HG03378 (cell line): Measurements from ENCODE around the gene GPC6.

Experiments used
- ATAC-seq: cut with Tn5 transposase; IDR thresholded peaks from one replicate; pipeline ENCODE4 v1.9.1; 2021; ENCODE audit warnings: mild to moderate bottlenecking, moderate library complexity; ENCODE audit not compliant: unreplicated experiment

The GPC6 gene

DNA sequence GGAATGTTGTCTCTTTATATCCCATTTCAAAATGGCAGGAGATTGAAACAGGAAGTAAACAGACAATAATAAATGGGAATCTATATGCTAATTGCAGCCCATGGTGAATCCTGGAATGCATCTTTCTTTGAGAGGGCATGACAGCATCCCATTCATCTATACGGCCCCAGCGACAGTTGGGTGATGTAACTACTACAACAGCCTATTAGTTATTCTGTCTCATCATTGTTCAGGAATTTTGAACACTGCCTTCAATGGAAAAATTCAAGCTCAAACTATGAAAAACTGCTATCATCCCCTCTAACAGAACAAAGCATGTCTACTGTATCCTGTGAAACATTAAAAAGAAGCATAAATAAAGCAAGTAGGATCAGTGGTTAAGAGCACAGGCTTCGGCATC is 990.8 kb downstream of the GPC6 start:
- no peak for ATAC-seq

DNA sequence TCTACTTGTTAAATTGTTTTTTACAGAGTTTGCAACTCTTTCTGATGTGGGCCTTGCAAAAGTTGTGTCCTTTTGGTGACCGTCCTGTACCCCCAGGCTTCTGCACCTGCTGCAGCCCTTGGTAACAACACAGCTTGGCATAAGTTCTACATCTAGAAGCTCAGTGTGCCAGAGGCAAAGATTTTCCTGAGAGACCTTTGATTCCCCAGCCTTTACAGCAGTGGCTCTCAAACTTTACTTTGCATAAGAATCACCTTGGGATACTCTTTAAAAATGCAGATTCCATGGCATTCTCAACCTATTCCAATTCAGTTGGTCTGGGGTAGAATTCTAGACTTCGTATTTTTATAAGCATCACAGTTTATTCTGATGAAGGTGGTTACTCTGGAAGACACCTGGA is 991.9 kb downstream of the GPC6 start:
- ATAC-seq, result no peak

DNA sequence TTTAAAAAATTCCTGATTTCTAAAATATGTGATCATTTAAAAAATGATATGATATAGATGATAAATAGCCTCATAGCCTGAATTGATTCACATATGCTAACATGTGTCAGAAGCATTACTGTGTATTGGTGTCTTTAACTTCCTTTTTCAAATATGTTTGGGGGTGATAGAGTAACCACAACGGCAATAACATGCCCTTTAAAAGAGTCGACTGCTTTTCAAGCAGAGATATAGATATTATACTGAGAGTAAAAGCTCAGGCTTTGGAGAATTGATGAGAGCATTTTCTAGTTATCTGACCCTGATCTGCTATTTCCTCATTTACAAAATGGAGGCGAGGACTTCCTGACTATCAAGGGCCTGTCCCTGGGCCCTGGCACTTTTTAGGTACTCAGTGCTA is 992.3 kb downstream of the GPC6 start:
- no peak for ATAC-seq

DNA sequence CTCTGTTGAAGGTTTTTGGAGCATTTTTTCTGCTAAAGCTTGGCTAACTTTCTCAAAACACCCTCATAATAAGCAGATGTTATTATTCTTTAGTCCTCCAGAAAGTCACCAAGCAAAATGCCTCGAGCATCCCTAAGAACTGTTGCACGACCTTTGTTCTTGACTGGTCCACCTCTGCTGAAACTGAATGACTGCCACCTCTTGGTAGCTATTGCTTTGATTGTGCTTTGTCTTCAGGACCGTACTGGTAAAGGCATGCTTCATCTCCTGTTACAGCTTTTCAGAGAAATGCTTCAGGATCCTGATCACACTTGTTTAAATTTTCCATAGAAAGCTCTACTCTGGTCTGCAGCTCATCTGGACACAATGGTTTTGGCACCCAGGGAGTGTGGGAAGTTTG is 998.1 kb downstream of the GPC6 start:
- ATAC-seq, result no peak

DNA sequence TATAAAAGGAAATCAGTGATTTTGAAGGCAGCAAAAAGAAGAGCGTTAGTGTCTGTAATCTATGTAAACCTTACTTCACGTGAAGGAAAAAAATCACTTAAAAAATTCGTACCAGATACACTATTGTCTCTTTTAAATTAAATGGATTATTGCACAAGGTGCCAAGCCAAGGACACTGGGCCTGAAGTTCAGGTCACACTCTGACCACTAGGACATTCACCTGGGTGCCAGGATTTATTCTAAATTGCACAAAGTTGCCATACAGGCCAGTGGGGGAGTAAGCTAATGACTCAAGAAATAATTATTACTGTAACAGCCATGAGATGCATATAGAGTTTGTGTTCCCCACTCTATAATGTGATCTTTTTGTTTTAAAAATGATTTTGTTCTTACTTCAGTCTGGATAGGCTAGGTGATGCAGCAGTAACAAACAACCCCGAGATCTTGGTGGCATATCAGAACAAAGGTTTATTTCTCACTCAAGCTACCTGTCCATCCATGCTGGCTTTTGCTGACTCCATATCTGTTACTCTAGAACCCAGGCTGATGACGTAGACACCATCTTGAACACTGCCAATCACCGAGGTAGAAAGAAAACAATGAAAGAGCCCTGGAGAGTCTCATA is 1000.8 kb downstream of the GPC6 start:
- no peak for ATAC-seq

DNA sequence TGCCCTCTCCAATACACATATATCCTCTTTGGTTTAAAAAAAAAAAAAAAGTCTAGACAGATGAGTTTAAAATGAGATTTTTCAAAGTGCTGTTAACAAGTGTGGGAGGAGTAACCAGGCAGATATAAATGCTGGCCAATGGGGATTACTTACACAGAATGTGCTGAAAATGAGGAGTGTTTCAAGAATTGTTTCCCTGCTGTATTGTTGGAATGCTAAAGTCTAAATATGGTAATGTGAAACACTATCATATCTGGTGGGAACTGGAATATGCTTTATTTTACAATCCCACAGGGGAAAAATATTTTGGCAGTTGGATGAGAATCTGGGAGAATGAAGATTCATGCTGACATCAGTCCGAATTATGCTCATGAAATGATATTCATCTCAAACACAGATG is 1002.2 kb downstream of the GPC6 start:
- no peak for ATAC-seq

DNA sequence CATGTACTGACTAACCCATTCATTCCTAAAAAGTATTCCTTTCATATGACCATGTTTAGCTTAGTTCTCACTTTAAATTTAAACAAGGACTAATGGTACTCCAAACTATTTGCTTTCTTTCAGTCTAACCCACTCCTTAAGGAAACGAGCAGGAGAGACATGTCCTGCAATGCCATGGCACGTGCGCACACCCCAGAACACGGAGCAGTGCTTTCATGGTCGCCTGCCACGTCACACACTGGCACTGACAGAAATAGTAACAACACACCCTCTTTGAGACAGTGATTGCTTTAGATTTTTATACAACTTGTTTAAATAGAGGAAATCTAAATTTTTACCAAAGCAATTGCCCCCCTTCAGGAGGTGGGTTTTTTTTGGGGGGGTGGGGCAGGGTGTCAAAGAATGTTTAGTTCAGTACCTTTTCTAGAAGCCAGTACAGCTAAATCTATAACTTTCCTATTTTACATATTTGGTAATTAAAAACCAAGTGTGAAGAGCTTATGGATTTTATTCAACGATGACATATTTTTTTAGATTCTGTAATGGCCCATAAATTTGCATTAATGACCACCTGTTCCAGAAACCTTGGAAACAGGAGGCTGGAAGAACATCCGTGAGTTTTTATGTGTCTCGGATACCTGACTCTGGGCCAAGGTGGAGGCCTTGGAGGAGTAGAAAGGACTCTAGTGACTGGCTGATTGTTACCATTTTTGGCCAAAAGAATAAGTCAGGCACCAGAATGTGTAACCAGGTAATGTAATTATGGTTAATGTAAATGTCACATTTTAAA is 1005.7 kb downstream of the GPC6 start:
- no peak for ATAC-seq

DNA sequence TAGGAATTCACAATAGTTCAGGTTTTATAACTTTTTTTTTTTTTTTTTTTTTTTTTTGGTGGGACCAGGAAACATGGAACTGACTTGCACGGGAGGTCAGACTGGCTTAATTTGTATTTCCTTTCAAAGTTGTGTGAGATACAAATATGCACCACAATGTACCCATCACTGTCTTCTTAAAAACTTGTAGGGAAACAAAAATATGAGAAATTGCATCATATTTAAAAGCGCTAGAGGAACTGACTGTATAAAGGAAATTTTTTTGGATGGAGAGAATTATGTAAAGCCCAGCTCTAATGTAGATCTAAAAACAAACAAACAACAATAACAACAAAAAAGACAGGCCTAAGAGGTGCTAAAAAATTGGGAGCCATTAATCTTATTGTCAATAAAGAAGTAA is 1006.3 kb downstream of the GPC6 start:
- ATAC-seq, result no peak

DNA sequence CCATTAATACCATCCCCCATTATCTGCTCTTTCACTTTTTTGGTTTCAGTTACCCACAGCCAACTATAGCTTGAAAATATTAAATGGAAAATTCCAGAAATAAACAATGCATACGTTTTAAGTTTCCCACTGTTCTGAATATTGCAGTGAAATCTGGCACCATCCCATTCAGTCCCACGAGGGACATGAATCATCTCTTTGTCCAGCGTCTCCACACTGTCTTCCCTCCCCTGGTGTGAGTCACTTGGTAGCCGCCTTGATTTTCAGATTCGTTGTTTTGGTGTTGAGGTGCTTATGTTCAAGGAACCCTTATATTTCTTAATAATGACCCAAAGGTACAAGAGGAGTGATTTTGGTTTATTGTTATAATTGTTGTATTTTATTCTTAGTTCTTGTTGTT is 1006.8 kb downstream of the GPC6 start:
- no peak for ATAC-seq

DNA sequence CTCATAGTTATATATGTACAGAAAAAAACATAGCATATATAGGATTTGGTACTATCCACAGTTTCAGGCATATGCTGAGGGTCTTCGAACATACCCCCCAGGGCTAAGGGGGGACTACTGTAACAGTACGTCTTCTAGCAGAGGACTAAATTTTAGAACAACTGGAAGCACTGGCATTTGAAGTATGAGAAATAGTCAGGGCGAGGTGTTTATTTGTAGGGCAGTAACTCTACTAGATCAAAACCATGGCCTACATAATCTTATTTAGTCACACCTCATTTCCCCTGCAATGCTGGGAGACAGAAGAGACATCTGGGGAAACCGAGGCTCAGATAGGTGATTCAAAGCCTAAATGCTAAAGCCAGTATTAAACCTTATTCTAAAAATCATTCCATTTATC is 1007.2 kb downstream of the GPC6 start:
- no peak for ATAC-seq

DNA sequence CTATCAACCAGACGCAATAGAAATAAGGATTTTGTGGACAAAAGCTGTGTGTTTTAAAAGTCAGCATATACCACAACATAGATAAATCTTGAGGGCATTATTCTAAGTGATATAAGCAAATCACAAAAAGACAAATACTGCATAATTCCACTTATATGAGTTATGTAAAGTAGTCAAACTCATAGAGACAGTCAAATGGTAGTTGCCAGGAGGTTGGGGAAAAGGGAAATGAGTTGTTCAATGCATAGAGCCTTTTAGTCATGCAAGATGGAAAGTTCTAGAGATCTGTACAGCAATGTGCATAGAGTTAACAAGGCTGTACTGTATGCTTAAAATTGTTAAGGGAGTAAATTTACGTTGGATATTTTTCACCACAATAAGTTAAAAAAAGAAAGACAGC is 1008.1 kb downstream of the GPC6 start:
- ATAC-seq, result no peak

DNA sequence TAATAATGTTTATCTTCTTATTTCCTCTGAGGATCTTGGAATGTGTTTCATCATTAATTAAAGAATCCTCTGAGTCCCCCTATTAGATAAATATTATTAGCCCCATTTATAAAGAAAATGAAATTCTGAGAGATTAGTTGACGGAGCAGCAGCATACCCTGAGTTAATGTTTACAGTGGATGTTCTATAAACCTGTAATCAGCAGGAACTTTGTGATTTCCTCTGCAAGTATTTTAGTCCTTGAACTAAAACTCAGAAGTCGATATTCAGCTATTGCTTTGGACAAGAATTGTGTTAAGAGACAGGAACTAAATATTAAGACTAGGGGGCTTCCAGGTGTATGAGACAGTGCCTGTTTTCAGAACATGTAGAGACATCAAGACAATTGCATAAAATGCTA is 1009.5 kb downstream of the GPC6 start:
- no peak for ATAC-seq

DNA sequence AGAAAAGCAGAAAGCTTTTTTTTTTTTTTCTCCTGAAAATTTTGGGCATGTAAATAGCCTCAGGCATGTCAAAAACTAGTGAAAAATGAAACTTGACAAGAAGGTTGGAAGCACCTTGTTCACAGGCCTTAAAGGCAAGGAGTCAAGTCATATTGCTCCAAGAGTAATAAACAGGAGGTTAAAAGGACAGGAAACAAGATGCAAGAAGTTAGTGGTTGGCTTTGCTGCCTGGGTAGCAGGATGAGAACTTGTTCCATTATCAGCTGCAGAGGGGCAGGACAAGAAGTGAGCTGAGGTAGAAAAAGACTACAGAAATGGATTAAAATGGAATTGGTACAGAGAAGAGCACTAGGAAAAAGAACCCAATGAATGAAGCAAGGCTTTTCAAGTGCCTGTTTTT is 1010.3 kb downstream of the GPC6 start:
- no peak for ATAC-seq

DNA sequence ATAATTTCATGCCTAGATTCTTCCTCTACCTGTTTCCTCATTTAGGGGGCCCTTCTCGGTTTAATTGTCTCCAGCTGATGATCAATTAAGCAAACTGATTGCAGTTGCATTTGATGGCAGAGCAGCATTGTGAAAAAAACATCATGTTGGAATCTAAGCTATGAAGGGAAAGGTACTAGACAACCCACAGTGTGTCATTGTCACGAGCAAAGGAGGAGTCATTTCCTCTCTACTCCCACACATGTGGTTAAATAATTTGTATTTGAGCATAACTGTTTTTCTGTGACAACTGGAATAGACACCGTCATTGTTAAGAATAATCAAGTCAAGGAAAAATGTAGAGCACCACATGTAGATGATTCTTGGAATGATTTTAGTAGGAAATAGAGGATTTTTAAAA is 1012.5 kb downstream of the GPC6 start:
- ATAC-seq, result peak; percentile 79

DNA sequence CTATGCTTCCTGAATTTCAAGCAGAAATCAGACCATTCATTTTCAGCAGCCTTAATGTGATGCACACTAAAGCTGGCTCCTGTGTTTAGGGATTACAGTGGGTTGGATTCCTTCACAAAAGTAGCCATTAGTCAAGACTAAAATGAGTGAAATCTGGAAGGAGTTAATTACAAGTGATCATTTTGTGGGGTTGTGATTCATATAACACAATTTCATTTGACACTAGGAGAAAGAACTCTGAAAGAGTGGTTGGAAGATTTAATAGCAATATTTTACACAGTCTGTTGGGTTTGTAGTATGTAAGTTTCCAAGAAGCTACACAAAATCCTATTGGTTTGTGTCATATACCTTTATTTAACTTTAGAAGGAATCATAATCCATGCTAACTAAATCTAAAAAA is 1015.9 kb downstream of the GPC6 start:
- no peak for ATAC-seq

DNA sequence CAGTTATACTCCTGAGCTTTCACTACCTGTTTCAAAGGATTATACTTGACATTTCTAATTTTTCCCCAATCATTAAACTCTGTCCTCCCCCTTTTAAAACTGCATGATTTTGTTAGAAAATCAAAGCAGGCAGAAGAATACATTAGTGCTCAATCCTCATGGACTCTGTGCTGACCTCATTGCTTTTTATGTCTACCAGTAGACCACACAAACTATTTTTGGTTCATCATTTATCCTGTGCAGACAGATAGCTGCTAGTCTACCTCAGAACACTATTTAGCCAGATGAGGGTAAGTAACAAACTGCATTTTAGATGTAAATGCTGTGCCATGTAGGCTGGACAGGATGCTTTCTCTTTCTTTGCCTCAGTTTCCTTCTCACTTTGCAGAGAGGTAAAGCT is 1016.9 kb downstream of the GPC6 start:
- ATAC-seq, result no peak

DNA sequence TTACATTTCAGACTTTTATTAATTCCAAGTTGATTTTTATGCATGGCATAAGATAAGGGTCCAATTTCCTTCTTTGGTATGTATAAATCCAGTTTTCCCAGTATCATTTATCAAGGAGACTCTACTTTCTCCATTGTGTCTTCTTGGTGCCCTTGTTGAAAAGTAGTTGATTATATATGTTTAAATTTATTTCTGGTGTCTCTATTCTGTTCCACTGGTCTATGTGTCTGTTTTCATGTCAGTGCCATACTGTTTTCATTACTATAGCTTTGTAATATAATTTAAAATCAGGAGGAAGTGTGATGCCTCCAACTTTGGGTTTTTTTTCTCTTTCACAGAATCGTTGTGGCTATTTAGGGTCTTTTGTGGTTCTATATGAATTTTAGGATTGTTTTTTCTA is 1019.9 kb downstream of the GPC6 start:
- no peak for ATAC-seq

DNA sequence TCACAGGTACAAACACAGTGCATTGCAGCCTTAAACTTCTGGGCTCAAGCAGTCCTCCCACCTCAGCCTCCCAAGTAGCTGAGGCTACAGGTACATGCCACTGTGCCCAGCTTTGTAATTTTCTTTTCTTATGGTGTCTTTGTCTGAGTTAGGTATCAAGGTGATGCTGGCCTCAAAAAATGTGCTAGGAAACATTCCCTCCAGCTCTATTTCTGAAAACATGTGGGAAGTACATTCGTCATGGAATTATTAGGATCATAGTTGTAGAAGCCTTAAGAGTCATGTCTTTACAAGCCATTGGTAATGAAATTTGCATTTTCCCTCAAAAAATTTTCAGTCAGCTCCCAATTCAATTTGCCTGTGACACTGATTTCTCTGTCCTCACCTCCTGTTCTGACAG is 1021.3 kb downstream of the GPC6 start:
- no peak for ATAC-seq

DNA sequence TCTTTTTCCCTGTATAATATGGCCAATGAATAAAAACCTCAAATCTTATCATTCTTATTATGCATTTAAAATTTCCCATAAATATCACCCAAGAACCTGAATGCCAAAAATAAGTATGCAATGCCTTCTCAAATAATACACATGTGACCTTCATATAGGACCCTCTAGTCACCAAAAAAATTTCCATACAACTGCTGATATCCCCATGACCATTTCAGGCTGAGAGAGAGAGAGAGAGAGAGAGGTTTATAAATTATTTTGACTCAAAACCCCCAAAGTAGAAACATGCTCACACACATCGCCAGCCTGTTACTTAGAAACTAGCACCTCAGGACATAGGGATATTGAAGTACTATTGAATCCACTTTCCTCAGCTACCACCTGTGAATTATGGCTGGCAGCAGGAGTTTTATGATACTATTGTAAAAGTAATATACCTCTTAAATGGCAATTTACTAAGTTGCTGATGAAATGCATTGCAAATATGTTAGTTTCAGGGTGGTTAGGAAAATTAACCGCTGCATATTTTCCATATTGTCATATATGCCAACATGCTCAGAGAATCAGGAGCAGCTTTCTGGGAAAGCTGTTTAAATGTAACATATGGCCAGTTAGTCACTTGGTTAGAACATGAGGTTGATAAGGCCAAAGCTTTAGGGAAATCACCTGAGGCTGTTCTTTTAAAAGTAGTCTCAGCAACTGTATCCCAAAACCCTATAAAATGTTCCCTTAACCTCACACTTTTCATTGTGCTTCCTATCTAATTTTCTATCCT is 1022.0 kb downstream of the GPC6 start:
- no peak for ATAC-seq

DNA sequence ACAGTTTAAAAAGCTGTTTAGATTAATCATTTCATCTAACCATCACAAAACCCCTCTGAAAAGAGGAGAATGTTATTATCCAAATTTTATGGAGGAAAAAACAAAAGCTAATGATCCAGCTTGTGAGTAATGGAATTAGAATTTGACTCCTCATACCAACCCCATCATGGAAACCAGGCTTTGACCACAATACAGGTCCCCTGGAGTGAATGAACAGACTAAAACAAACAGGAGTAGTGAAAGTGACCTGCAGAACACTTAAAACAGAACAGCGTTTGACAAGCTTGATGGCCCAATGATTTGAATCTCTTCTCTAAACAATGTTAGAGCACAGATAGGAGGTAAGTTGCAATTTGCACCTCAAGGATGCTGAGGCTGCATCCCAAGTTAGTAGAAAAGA is 1022.9 kb downstream of the GPC6 start:
- no peak for ATAC-seq

DNA sequence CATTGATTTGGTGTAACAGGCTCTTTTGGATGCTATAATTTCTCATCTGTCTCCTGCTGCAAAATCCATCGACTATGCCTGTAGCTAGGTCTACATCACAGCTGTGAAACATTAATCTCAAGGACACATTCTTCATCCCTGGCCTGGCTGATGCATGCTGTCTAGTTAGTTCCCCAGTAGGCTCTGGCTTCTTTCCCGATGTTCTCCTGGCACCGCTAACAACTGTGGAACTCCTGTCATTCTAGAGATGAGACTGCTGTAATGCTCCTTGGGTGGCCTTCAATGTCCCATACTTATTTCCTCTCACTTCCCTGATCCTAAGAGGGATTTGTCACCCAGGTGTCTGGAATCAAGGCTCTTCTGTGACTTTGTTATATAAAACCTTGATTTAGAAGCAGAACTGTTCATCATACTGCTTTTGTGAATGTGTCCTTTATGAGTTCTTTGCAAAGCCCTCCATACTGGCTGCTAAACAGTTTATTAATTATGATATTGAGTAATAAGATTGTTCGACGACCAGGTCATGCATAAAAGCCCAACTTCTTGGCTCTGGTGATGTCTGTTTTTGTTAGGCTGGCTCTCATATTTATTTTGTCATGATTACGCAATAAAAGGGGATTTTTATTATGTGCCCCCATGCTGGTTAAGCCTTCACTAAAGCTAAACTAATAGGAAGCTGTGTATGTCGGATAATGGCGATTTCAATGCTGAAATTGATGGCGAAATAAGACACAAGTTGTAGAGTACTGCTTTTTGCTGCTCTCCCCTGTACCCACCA is 1025.4 kb downstream of the GPC6 start:
- ATAC-seq, result no peak
